GM18498 (cell line): ENCODE results near the gene DIP2A.
"Not testable (repeated sequence)": the region's sequence is repeated elsewhere in the genome, so short reads cannot be mapped to it uniquely, and the experiment has no call there.

Experiments
- ATAC-seq: cut with Tn5 transposase; IDR thresholded peaks from one replicate; pipeline ENCODE4 v1.9.1; 2021; ENCODE audit warnings: mild to moderate bottlenecking, moderate library complexity; ENCODE audit not compliant: unreplicated experiment

DIP2A gene

DNA sequence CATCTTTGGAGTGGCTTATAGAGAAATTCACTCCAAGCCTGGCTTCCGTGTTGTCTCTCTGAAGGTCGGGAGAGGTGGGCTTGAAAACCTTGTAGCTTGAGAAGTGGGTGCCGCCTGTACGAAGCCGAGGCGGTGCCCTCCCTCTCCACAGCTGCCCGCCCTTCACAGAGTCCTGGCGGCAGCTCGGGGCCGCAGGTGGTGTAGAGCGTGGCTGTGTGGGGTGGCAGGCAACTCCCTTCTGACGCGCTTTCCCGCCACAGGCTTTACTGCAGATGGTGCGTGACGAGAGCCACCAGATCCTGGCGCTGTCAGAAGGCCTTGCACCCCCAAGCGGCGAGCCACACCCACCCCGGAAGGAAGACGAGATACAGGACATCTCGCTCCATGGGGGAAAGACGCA is 33.1 kb upstream of the DIP2A start:
- no peak for ATAC-seq

DNA sequence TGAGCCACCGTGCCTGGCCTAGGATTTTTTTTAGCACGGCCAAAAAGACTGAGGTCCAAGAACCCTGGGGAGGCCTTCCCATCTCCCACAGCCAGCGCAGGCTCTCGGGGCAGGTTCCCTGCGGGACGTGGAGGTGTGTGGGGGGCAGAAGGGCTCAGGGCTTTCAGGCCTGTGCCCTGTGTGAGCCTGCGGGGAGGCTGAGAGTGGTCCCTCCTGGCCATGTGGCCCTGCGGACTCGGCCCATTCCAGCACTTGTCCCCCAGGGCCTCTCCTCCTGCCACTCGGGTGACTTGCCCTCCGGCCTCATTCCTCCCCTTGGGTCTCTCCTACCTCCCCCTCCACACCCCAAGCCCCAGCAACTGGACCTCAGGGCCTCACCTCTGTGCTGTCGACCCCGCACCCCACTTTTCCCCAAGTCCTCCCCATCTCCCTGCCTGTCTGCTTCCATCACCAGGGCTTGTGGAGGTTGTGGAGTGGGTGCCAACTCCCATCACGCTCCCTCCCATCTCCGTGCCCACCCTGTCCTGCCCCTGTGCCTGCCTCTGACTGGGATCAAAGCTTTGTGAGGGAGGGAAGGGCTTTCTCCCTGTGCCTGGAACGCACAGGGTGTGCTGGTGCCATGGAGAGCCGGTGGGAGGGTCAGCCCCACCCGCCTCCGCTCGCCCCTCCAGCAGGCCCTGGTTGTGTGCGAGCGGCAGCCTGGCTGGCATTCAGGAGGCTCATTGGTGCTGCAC is 32.2 kb upstream of the DIP2A start:
- ATAC-seq: no peak

- ATAC-seq: no peak
Measured at GRCh38 chr21:46427516-46427915, 31.2 kb upstream of the DIP2A start.

GRCh38 chr21:46428286-46428685 is 30.4 kb upstream of the DIP2A start:
- no peak for ATAC-seq

- no peak for ATAC-seq
Measured at GRCh38 chr21:46428987-46429710, 29.5 kb upstream of the DIP2A start.

DNA sequence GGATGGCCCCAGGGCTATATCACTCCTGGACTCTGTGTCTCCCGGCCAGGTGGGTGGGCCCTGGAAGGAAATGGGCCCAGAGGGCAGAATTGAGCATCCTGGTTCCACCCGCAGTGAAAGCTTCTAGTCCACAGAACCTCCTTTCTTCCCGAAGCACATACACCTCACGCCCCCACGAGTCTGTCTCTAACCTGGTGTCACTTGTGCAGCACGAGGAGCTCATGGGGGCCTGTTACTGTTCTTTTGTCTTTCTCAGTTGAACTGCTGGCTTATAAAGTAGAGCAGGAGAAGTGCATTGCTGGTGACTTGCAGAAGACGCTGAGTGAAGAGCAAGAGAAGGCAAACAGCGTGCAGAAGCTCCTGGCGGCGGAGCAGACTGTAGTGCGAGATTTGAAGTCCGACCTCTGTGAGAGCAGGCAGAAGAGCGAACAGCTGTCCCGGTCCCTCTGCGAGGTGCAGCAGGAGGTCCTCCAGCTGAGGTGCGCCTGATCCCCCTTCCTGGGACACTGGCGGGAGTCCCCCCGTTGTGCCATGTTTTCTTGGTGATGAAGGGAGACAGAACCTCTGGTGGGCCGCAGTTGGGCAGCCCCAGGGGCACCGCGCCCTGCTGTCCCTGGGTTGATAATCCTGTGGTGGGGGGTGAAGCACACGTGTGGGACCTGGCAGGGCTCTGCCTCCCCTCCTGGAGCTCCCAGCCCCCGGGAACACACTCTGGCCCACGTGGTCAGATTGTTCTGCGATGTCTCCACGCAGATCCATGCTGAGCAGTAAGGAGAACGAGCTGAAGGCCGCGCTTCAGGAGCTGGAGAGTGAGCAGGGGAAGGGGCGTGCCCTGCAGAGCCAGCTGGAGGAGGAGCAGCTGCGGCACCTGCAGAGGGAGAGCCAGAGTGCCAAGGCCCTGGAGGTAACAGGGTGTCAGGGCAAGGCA is 28.7 kb upstream of the DIP2A start:
- no peak for ATAC-seq

GRCh38 chr21:46431448-46431847 is 27.2 kb upstream of the DIP2A start:
- ATAC-seq: no peak

DNA sequence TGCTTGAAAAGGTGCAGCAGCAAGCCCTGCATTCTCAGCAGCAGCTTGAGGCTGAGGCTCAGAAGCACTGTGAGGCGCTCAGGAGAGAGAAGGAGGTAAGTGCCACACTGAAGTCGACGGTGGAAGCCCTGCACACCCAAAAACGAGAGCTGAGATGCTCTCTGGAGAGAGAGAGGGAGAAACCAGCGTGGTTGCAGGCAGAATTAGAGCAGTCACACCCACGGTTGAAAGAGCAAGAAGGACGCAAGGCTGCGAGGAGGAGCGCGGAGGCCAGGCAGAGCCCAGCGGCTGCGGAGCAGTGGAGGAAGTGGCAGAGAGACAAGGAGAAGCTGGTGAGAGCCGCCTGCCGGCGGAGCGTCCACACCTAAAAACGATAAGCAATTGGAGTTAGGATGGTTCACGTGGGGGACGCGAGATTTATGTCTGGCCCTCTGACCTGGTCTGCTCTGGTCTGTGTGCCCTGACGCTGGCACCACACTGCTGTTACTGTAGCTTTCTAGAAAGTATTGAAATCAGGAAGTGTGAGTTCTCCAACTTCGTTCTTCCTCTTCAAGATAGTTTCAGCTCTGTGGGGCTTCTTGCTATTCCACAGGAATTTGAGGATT is 26.7 kb upstream of the DIP2A start:
- ATAC-seq: no peak

- ATAC-seq: not testable (repeated sequence)
Measured at GRCh38 chr21:46433116-46433515, 25.6 kb upstream of the DIP2A start.

GRCh38 chr21:46434322-46434958 is 24.3 kb upstream of the DIP2A start:
- ATAC-seq: no peak

DNA sequence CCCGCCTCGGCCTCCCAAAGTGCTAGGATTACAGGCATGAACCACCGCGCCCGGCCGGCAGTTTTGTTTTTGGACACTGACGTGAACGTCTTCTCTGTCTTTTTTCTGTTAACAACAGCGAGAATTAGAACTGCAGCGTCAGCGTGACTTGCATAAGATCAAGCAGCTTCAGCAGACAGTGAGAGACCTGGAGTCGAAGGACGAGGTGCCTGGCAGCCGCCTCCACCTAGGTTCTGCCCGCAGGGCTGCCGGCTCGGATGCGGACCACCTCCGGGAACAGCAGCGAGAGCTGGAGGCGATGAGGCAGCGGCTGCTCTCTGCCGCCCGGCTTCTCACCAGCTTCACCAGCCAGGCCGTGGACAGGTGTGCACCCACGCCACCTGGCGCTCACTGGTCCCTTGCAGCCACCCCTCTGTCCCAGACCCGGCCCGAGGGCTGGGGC is 22.9 kb upstream of the DIP2A start:
- no peak for ATAC-seq

DNA sequence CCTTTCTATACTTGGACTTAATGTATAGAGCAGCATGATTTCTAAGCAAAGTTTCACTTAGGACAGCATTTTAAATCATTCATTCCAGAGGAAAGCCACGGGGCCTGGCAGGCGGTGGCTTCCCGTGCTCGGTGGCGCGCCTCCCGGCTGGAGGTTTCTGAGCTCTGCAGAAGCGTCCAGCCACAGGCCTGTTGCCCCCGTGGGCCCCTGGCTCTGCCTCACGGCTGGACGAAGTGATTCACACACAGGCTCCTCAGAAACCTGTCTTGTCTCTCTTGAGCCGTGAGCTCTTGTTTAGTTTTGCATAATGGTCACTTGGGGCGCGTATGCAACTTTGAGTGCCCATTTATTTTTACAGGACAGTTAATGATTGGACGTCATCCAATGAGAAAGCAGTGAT is 22.1 kb upstream of the DIP2A start:
- no peak for ATAC-seq

- ATAC-seq: no peak
Measured at GRCh38 chr21:46437096-46437498, 21.6 kb upstream of the DIP2A start.

DNA sequence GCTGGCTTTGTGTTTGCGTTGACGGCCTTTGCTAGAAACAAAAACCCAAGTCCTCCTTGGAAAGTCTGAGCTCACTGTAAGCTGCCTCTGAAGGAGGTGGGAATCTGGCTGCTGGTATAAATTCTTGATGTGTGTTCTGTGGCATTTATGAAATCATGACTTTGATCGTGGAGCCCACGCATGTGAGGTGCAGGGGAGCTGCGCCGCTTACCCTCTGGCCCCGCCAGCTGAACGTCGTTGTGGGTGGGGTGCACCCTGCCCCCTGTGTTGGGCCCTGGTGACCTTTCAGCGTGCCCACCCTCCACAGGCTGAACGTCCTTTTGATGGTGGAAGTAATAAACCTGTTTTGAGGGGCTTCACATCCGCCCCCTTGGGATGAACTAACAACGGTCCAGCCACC is 21.2 kb upstream of the DIP2A start:
- no peak for ATAC-seq

- ATAC-seq: no peak
Measured at GRCh38 chr21:46438241-46438640, 20.4 kb upstream of the DIP2A start.

DNA sequence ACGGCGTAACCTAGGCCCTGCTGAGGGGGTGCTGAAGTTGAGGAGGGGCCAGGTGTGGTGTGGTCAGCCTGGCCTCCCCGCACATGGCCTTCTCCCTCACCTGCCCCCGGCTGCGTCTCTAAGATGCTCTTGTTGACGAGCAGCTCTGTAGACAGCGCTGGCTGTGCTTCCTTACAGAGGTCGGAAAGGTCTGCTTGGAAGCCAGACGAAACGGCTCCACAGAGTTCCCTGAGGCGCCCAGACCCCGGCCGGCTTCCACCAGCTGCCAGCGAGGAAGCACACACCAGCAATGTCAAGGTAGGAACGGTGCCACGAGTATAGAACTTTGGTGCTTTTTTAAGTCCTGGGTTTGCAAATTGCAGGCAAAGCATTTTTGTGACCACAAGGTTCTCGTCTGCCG is 18.8 kb upstream of the DIP2A start:
- no peak for ATAC-seq

- ATAC-seq: no peak
Measured at GRCh38 chr21:46441331-46441730, 17.4 kb upstream of the DIP2A start.

GRCh38 chr21:46441961-46442498 is 16.7 kb upstream of the DIP2A start:
- ATAC-seq: no peak

DNA sequence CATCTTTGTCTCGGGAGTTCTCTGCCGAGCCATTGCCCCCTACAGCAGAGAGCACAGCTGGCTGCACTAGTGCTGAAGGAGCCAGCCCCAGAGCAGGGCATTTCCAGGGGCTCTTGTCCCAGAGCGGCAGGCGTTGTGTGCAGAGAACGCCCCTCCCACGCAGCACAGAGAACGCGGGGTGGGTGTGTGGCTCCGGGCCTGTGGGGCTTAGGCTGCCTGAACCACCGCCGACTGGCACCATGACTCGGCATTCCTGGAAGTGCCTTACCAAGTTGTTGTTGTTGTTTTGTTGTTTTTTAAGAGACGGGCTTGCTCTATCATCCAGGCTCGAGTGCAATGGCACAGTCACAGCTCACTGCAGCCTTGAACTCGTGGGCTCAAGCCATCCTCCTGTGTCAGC is 15.8 kb upstream of the DIP2A start:
- ATAC-seq: no peak

- ATAC-seq: no peak
Measured at GRCh38 chr21:46443910-46444309, 14.8 kb upstream of the DIP2A start.
